K562 (cell line): ENCODE measurements around the gene RC3H2. TPM values are rescaled to one million over a fixed set of nuclear protein-coding genes. Genes with fewer than 3 reads are reported as not detected.

Source experiments
- CREB5 ChIP-seq: fragments of 250-450 bp; sonication (Bioruptor Pico); IDR thresholded peaks from 2 replicates; pipeline ENCODE4 v1.5.0; 2020; ENCODE audit warnings: mild to moderate bottlenecking
- NFRKB ChIP-seq: fragments of 450-650 bp; IDR thresholded peaks from 2 replicates; pipeline ENCODE4 v1.6.1; 2016; ENCODE audit warnings: low read depth
- ZBTB11 ChIP-seq, 3 experiments: fragments of 200-800 bp in 1 of 3; fragments of 250-450 bp in 1 of 3; fragments of 450-650 bp in 1 of 3; sonication (Bioruptor Pico) in 1 of 3; sonication (Bioruptor generic) in 1 of 3; formaldehyde crosslinking in 1 of 3; IDR thresholded peaks; 2 replicates each; pipeline versions ENCODE4 v1.6.1 to v1.8.0; 2016 to 2022; ENCODE audit warnings: mild to moderate bottlenecking in 2 of 3, missing genetic modification characterization in 2 of 3, missing compliant biosample characterization in 1 of 3, moderate library complexity in 1 of 3
- ZNF12 ChIP-seq: sonication (generic); formaldehyde crosslinking; IDR thresholded peaks from 2 replicates; pipeline ENCODE4 v1.4.0; 2020; ENCODE audit warnings: mild to moderate bottlenecking, missing genetic modification reagents
- ZNF197 ChIP-seq: fragments of 200-800 bp; sonication (Bioruptor generic); IDR thresholded peaks from 2 replicates; pipeline ENCODE4 v1.6.1; 2016; ENCODE audit warnings: low read depth, missing genetic modification characterization, missing compliant biosample characterization
- polyA plus RNA-seq, 8 experiments: library from polyadenylated mRNA; depleted of rRNA in 4 of 8; stranded (reverse) in 5 of 8; unstranded in 3 of 8; fragments of >200 nt; fragmentation: Nextera tagmentation in 2 of 8; fragmentation: Illumina TruSeq in 1 of 8; extraction: Ambion mirVana in 2 of 8; extraction: Trizol in 1 of 8; gene quantifications; 2 replicates each; pipeline versions ENCODE4 v1.2.1 to v1.2.3, GENCODE V29; 2011 to 2014; ENCODE audit warnings: inconsistent platforms in 1 of 8, missing spikeins in 1 of 8
- total RNA-seq, 7 experiments: library from RNA; depleted of rRNA in 6 of 7; stranded (reverse); fragments of >200 nt in 6 of 7; fragmentation: Illumina TruSeq in 2 of 7; extraction: Trizol in 2 of 7; gene quantifications; 2 replicates each; pipeline versions ENCODE4 v1.2.1 to v1.2.3, GENCODE V29; 2011 to 2021; ENCODE audit warnings: low replicate concordance in 1 of 7

RC3H2 gene
- total and polyA plus RNA-seq, 9 of the 15 experiments (the other 6 are each of a cell fraction or from before 2014, with no cell fraction given) = 5.6 to 35.4 (median 18.6) TPM

- peak in 2 of 3 experiments; percentile 25 to 50; a peak in 3 of 6 replicates for TF ChIP-seq ZBTB11 (CRISPR knock-in tag; IDR thresholded peaks at IDR 0.05)
- TF ChIP-seq ZNF197 = 0 out of 2 replicates have a peak, but pooled peaks have one; percentile 10
- TF ChIP-seq CREB5 (CRISPR knock-in tag) = no peak
- TF ChIP-seq NFRKB = 0 out of 2 replicates have a peak, but pooled peaks have one; percentile 29
- no peak for TF ChIP-seq ZNF12
- TF ChIP-seq, all 486 proteins: peak for 7
These were observed 715 bp downstream of the RC3H2 start (continued) for GRCh38 chr9:122904466-122904822.
